Skin epidermis (tissue), 12 donors: ENCODE data around the gene LAMA3.
"Not testable (repeated sequence)": the region's sequence is repeated elsewhere in the genome, so short reads cannot be mapped to it uniquely, and the experiment has no call there.

Experiments used
- H3K27ac ChIP-seq, 21 experiments: fragments of 200-600 bp; sonication (generic) in 11 of 21; one replicate each; pipeline ENCODE4 v1.5.0; 2020; ENCODE audit warnings: mild to moderate bottlenecking in 3 of 21, inconsistent platforms in 2 of 21, moderate library complexity in 2 of 21
- H3K4me3 ChIP-seq, 7 experiments: fragments of 200-600 bp; sonication (generic) in 2 of 7; one replicate each; pipeline ENCODE4 v1.5.0; 2020; ENCODE audit warnings: inconsistent platforms in 2 of 7, mild to moderate bottlenecking in 2 of 7, moderate library complexity in 1 of 7

The LAMA3 gene

DNA sequence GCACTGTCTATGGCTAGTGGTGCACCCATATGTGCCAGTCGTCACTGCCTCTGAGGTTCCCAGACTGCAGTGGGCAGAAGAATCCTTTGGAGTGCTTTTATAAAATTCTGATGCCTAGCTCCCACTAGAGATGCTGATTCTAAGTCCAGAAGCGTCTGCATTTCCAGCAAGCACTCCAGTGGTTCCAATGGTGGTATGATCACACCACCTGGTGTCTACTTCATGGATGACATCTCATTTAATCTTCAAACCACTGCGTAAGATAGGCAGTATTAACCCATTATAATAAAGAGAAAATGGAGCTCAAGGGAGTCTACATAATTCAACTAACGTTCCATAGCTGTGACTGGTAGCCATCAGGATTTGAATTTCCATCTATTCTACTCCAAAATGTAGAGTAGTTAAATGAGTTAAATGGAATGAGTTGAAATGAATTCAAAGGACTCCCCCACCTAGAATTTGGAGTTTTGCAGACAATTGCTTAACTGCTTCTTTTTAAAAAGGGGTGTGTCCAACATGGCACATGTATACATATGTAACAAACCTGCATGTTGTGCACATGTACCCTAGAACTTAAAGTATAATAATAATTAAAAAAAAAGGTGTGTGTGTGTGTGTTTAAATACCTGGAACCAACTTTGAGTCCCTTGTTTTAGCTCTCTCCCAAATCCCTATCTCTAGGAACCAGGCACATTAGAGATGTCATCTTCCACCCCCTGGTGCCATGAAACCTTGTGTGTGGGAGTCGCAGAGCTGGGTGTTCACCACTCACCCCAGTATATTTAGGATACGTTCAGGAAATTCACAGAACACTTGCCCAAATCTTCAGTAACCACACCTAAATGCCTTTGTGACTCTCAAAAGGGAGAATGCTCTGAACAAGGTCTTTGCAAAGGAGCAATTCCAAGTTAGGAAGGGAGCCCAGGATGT lies 14.1 kb downstream of the LAMA3 start:
- Histone ChIP-seq H3K27ac (no peak overlapping the region), H3K4me3 (no peak overlapping the region)

DNA sequence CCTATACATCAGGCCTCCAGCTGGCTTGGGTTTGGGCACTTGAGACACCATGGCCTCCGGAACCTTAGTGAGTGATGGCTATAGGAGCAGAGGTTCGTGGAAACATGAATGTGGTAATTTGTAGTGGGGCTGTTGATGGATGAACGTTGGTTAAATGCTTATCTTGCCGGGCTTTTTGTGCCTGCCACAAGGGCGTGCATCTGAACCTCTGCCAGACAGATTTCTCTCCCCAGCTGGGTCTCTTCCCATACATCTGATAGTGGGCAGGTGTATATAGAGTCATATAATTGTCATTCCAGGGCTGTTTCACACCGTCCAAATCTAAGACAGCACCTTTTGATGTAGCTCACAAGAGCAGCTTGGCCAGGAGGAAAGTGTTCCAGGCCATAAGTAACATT lies 14.7 kb downstream of the LAMA3 start:
- H3K27ac ChIP-seq = no peak overlapping the region
- H3K4me3 ChIP-seq = no peak overlapping the region

DNA sequence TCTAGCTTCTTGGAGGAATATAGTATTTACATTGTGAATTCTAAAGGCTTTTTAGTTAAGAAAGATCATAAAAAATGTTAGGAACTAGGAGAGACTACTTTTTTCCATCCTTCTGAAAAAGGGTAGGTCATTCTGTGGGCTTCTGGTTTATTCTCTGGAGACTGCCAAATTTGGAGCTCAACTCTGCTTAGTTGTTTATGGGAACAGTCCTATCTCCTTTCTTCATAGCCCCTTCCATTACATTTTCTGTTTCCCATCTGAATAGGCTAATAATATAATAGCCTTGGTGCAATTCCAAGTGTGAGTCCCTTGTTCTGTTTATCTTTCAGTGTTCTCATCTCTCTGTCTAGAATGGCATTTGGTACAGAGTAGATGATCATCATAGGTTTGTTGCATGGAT lies 15.6 kb downstream of the LAMA3 start:
- Histone ChIP-seq H3K4me3 (no peak overlapping the region), H3K27ac (no peak overlapping the region)

DNA sequence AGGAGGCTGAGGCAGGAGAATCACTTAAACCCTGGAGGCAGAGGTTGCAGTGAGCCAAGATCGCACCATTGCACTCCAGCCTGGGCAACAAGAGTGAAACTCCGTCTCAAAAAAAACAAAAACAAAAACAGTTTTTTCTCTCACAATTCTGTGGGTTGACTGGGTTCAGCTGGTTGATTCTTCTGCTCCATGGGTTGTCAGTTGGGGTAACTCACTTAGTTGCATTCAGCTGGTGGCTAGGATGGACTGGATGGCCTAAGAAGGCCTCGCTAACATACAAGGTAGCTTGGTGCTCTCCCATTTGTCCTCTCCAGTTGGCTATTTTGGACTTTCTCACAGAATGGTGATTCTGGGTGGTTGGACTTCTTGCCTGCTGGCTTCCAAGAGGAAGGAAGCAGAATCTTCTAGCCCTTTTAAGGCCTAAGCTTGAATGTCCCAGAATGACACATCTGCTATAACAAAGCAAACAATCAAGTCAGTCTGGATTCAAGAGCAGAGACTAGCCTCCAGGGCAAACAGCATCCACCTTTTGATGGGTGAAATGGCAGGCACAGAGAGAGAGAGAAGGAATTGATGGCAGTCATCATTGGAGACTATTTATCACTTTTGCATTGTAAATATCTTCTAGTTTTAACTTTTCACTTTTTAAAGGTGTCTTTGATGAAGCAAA lies 17.9 kb downstream of the LAMA3 start:
- H3K4me3 ChIP-seq = no peak overlapping the region
- peak overlapping the region in 1 of 21 experiments; percentile 39 for H3K27ac ChIP-seq

DNA sequence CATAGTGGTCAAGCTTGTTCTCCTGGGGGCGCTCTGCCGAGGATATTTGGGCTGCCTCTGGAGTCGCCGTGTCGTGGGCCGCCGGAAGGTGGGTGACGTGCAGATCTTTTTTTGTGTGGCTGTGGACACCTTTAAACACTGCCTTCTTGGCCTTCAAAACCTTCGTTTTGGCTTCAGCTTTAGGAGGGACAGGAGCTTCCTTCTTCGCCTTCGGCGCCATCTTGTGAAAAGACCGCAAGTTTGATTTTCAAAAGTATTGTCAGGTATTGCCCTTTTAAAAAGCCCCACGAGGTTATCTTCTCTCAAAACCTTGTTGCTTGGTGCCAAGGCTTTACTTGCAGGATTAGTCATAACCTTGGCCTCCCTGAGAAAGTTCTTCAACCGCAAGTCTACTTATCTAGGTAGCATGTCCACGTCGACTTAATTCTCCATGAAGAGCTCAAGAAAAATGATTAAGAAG lies 20.8 kb downstream of the LAMA3 start:
- Histone ChIP-seq H3K4me3 (no peak overlapping the region), H3K27ac (no peak overlapping the region)

DNA sequence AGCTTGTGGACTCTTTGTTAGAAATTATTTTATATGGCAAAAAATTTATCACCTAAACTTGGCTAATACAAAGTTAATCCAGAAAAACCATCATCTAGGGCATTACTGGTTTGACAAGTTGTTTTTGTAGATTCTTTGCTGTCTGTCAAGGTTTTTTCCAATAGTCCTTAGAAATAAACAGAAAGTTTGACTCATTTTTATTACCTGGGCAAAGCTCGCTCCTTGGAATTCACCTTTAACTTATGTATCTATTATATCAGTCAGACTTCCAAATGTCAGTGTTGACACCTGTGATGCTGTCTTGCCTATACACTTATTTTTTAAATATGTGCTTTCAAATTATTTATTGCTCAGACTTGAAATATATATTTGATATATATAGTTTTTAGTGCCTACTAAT lies 21.7 kb downstream of the LAMA3 start:
- Histone ChIP-seq H3K27ac (no peak overlapping the region), H3K4me3 (no peak overlapping the region)

DNA sequence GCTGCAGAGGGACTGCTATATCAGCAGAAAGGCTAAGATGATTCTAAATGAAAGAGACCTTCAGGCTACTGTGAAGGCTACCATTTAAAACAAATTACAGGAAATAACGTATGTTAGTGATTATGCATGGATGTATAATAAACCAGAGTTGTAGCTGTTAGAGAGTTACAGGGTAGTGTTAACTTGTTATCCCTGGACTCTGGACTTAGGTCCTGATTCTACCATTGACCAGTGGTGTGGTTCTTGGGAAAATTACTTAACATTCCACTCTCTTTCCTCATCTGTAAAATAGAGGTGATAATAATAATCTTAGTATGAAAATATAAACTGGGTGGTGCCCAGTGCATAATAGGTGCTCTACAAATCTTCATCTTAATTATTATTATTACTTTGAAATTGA lies 22.2 kb downstream of the LAMA3 start:
- no peak overlapping the region for H3K27ac ChIP-seq
- no peak overlapping the region for H3K4me3 ChIP-seq

DNA sequence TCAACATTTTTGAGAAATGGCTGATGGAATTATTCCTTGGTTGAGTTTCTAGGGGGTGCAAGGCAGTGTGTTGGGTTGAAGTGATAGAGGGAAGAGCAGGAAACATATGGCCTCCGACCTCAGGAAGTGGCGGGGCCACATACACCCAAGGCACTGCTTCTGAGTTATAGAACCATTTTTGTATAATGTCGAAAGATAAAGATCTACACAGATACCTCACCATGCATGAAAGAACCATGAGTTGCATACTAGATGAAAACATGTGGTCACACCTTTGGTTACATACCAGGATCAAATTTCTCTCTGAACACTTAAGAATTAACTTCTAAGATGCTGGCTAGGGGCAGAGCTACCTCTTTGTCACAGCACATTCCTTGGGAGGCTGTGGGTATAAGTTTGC lies 23.2 kb downstream of the LAMA3 start:
- Histone ChIP-seq H3K4me3 (no peak overlapping the region), H3K27ac (no peak overlapping the region)

DNA sequence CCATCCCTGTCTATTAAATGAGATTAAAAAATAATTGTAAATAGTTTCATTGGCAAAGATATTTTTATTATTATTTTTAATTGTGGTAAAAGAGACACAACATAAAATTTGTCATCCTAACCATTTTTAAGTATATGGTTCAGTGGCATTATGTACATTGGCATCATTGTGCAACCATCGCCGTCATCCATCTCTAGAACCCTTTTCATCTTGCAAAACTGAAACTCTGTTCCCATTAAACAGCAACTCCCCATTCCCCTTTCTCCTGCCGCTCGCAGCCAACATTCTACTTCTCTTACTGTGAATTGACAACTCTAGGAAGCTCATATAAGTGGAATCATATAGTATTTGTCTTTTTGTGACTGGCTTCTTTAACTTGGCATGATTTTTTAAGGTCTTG lies 25.3 kb downstream of the LAMA3 start:
- no peak overlapping the region for H3K27ac ChIP-seq

DNA sequence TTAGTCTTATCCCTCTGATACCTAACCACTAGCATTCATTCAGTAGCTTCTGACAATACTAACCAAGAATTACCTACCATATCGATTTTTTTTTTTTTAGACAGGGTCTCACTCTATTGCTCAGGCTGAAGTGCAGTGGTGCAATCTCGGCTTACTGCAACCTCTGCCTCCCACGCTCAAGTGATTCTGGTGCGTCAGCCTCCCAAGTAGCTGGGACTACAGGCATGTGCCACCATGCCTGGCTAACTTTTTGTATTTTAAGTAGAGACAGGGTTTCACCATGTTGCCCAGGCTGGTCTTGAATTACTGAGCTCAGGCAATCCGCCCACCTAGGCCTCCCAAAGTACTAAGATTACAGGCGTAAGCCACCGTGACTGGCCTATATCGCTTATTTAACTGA lies 26.8 kb downstream of the LAMA3 start:
- peak overlapping the region in 12 of 21 experiments; percentile 1 to 68 (median 49) for H3K27ac ChIP-seq
- H3K4me3 ChIP-seq = not testable (repeated sequence)

More for the DNA sequence above, 25.3 kb downstream of the LAMA3 start:
- H3K4me3 ChIP-seq = no peak overlapping the region

DNA sequence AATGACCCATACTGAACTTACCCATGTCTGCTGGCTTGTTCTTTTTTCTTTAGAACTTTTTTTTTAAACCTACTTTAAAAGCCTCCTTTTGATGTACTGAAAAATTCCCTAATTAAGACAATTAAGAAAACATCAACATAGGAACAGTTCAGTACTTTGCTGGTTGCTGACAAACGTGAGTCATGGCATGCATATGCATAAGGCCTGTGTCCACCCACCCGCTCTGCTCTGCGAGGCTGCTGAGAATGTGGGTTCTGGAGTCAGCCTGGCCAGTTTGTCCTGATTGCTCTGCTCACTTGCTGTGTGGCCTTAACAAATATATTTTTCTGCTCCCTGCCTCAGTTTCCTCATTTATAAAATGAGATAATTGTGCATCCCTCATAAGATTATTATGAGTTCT lies 27.3 kb downstream of the LAMA3 start:
- Histone ChIP-seq H3K4me3 (no peak overlapping the region), H3K27ac (peak overlapping the region in 12 of 21 experiments; percentile 5 to 68 (median 49))

DNA sequence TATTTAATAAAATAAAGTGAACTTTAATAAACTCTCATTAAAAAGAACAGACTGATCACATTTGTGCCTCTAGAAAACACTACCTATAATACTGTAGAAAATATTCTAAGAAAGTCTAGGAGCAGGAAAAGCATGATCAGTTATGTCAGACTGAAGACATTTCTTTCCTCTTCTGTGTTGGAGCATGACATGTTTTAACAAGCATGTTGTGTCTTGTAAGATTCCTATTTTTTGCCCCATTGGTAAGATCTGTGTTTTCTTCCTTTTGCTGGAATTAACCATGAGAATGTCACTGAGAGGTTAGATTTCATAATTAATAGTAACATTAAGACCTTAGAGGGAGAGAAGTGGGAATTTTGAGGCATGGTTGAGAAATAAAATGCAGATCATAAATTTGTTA lies 27.7 kb downstream of the LAMA3 start:
- peak overlapping the region in 10 of 21 experiments; percentile 5 to 68 (median 45) for H3K27ac ChIP-seq

DNA sequence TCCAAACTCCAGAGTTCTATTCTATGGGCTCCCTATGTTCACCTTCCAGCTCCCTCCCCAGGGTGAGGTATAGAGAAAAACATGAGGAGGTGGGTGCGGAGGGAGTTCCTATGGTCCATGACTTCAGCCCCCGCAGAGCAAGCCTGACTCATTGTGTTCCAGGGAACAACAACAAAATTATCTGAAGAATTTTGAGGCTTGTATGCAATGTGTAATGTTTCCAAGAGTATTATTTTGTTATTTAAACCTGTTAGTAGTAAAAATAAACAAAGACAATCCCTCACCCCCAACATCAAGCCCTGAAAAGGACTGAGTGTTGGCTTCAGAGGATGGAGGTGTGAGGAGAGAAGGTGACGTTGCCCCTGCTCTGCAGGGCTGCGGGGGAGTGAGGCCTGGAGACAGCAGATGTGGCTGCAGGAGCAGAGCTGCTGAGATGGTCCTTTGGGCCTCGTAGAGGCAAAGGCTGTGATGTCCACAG lies 29.0 kb downstream of the LAMA3 start:
- Histone ChIP-seq H3K4me3 (no peak overlapping the region), H3K27ac (peak overlapping the region in 7 of 21 experiments; percentile 2 to 74 (median 33))

More for the DNA sequence above, 27.7 kb downstream of the LAMA3 start:
- no peak overlapping the region for H3K4me3 ChIP-seq

DNA sequence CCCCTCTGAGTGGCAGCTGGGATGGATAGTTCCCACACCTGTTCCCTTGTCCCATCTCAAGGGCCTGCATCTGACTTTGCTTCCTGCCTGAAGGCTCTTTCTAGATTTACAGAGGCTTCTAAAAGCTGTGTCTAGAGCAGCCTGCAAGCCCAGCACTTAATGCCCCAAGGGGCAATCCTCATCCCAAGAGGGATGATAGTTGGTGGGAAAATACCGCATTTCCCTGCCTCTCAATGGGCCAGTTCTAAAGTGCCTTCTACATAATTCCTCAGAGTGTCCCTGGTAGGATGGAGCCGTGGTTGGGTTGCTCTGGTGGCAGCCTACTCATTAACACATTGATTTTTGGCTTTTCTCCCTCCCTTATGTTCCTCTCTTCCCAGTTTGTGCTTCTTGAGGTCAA lies 29.5 kb downstream of the LAMA3 start:
- no peak overlapping the region for H3K4me3 ChIP-seq
- peak overlapping the region in 6 of 21 experiments; percentile 14 to 74 (median 37) for H3K27ac ChIP-seq

DNA sequence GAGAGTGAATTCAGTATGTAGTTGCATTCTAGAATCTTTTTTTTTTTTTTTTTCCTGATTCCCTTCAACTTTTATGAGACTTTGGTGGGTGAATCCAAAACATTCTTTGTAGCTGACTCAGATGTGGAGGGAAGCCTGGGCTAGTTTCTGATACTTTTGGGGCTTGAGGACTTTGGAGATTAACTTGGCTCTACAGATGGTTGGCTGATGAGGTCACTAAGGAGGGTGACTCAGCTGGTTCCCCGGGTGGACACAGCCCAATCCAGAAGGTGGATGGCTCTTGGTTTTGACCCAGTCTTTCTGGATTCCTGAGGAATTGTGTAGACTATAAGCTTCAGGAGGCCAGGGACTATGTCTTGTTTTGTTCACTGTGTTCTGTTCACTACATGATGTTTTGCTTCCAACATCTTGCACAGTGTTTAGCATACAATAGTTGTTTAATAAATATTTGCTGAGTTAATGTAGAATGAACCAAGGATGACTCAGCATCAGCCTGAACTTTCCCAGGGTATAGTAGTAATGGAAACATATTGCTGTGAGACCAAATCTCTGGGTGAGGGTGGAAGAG lies 30.5 kb downstream of the LAMA3 start:
- Histone ChIP-seq H3K27ac (peak overlapping the region in 7 of 21 experiments; percentile 1 to 70 (median 32)), H3K4me3 (no peak overlapping the region)

DNA sequence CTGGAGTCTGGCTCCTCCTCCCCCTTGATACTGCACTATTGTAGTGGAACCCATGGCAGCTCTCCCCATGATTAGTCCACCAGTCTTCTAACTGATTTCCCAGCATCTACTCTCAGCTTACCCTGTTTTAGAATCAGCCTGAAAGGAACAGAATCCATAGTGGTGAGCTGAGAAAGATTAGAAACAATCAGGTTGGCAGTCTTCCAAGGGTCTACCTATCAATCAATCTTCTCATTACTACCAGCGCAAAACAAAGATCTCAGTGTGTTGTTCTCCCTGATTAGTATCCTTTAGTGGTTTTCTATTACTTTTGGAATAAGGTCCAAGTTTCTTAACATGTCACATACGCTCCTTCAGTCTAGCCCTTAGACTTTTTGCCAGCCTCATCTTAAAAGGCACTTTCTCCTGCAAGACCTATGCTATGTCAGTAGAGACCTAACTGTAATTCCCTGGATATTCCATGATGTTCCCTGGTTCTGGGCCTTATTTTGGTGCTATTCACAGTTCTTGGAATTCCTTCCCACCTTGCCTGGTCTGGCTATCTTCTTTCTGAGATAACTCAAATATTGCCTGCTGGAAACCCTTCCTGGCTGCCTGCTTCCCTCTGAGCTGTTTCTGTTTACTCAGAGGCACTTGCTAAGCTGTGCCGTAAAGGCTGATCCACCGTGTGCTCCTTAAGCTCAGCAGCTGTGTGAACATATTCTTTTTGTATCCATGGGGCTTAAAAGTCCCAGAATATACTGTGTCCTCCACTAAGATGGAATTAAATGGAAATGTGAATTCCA lies 32.6 kb downstream of the LAMA3 start:
- peak overlapping the region in 3 of 21 experiments; percentile 6 to 12 (median 9) for H3K27ac ChIP-seq
- no peak overlapping the region for H3K4me3 ChIP-seq

DNA sequence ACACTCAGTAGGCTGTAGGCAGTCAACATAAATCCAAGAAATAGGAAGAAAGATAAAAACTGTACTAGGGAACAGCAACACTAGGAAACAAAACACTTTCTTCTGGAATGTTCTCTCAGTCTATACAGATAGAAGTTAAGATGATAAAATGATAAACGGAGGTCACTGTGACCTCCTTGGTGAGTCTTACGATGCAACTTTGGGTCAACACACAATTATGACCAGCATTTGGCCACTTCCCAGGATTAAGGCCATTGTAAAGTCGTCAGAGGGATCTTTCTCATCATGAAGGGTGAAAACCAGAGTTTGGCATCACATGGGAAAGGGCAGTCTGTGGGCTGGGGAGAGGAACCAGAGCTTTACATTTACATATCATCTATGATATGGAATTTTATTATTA lies 33.4 kb downstream of the LAMA3 start:
- H3K27ac ChIP-seq = peak overlapping the region in 1 of 21 experiments; percentile 9
- no peak overlapping the region for H3K4me3 ChIP-seq

DNA sequence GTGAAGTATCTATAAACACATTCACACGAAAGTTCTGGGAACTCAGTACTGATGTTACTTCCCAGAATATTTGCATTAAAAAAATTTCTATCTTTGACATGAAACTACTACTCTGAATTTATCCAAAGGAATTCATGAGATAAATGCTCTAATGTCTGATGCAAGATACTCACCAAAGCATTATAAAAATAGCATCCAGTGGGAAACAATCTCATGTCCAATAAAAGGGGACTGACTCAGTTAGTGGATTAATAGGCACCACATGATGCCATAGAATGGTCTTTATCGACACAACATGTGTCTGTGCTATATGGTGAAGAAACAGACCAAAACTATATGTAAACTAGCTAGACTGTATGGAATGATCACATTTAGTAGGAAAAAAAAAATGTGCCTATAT lies 33.9 kb downstream of the LAMA3 start:
- no peak overlapping the region for H3K27ac ChIP-seq
- H3K4me3 ChIP-seq = no peak overlapping the region

DNA sequence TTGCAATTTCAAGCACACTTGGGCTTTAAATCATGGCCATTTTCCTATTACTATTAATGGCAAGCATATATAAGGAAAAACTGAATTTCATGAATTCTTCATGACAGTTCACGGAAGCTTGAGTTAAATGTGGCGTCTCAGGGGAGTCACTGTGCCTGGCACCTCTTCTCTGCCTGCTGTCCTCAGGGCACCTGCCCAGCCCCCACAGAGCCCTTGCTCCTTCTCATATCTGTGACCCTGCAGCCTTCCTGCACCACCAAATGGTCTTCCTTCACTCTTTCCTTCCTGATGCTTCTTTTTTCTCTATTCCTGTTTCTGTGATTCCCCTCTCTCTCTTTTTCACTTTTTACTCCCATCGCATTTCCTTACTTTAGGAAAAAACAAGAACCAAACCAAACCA lies 35.4 kb downstream of the LAMA3 start:
- Histone ChIP-seq H3K27ac (no peak overlapping the region), H3K4me3 (no peak overlapping the region)

DNA sequence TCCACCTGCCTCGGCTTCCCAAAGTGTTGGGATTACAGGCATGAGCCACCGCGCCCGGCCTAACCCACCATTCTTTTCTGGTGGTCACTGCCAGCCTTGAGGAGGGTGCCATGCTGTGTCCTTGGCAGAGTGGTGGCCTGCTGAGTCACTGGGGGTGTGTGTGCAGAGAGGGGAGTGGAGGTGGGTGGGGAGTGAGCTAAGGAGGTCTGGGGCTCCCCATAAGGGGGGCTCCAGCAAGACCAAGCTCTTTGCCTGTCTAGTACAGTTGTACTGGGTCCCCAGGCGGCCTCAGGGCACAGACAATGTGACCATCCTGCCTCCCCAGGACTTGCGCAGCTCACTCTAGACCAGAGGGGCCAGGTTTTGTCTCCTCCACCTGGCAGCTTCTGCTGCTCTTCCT lies 36.1 kb downstream of the LAMA3 start:
- Histone ChIP-seq H3K27ac (no peak overlapping the region), H3K4me3 (no peak overlapping the region)
